AG04450 (cell line): ENCODE measurements around the gene KRT39. TPM values are rescaled to one million over a fixed set of nuclear protein-coding genes. Genes with fewer than 3 reads are reported as not detected.

Experiments
- CTCF ChIA-PET: fragments of 300-600, 350-600 bp; formaldehyde crosslinking; extraction: SDS; loops from one replicate; lab custom pipeline; 2022; ENCODE audit warnings: antibody characterized with exemption, inconsistent platforms; lab: Charles Lee
- POLR2A ChIA-PET: fragments of 350-600 bp; formaldehyde crosslinking; extraction: SDS; loops from one replicate; lab custom pipeline; 2021; ENCODE audit warnings: antibody characterized with exemption, inconsistent platforms; lab: Yijun Ruan, JAX
- DNase-seq: peaks from one replicate; pipeline ENCODE4 v3.0.0-alpha.2; 2011; ENCODE audit warnings: low read depth, low spot score
- H3K27ac ChIP-seq: one replicate; pipeline ENCODE4 v1.5.1; 2012; ENCODE audit warnings: low read depth, low read length, control low read depth
- H3K27me3 ChIP-seq: one replicate; pipeline ENCODE4 v1.6.0; 2012; ENCODE audit warnings: low read length; ENCODE audit not compliant: control insufficient read depth, insufficient read depth
- H3K4me3 ChIP-seq: 2 replicates; pipeline ENCODE4 v1.5.1; 2011; ENCODE audit warnings: mild to moderate bottlenecking, low read depth, low read length, control low read depth
- H3K9me3 ChIP-seq: 2 replicates; pipeline ENCODE4 v1.5.1; 2012; ENCODE audit warnings: low read length; ENCODE audit not compliant: control insufficient read depth, insufficient read depth
- CTCF ChIP-seq: IDR thresholded peaks from 2 replicates; pipeline ENCODE4 v1.5.1; 2011; ENCODE audit warnings: low read depth, low read length, control low read depth, inconsistent platforms
- polyA plus RNA-seq: library from polyadenylated mRNA; depleted of rRNA; stranded (reverse); fragments of >200 nt; gene quantifications from 2 replicates; pipeline ENCODE4 v1.2.3, GENCODE V29; 2011

KRT39 gene
- polyA plus RNA-seq, 1 experiment, result 0.11 TPM

- H3K9me3 ChIP-seq, result no peaks in the 10 kb centered on the region
- H3K27me3 ChIP-seq, result no peaks in the 10 kb centered on the region
- no peak for TF ChIP-seq CTCF
- no peak within 1 kb of the TSS for H3K4me3 ChIP-seq
- ChIA-PET CTCF (no interaction called here), POLR2A (no interaction called here)
- no peak within 1 kb of the TSS for H3K27ac ChIP-seq
- DNase-seq, result no peak
Measured at GRCh38 chr17:40984226-40984625, 17.5 kb upstream of the KRT39 start, which contains the start of gene KRT40. Gene KRT40 (minus strand): TSS chr17:40984326. CDS start chr17:40984273, 53 bp downstream.

GRCh38 chr17:40981115-40981514 lies 14.4 kb upstream of the KRT39 start:
- H3K27me3 ChIP-seq, result no peaks in the 10 kb centered on the region
- TF ChIP-seq CTCF, result no peak
- H3K27ac ChIP-seq, result no peak overlapping the region
- ChIA-PET POLR2A (no interaction called here), CTCF (interaction anchor here (0.7 to 1.1 kb wide), 2 partner anchors 27 to 341 kb away, joined by 3 read pairs; no protein-coding TSS in a partner anchor)
- no peak for DNase-seq
- no peaks in the 10 kb centered on the region for H3K9me3 ChIP-seq
- no peak overlapping the region for H3K4me3 ChIP-seq

GRCh38 chr17:40980596-40980995 lies 13.8 kb upstream of the KRT39 start:
- no peak for DNase-seq
- POLR2A ChIA-PET, result no interaction called here
- Histone ChIP-seq H3K9me3 (no peaks in the 10 kb centered on the region), H3K27ac (no peak overlapping the region), H3K27me3 (no peaks in the 10 kb centered on the region), H3K4me3 (no peak overlapping the region)
- no peak for TF ChIP-seq CTCF
- CTCF ChIA-PET, result interaction anchor here (0.7 to 1.1 kb wide), 2 partner anchors 28 to 342 kb away, joined by 3 read pairs; no protein-coding TSS in a partner anchor

GRCh38 chr17:40980117-40980516 lies 13.4 kb upstream of the KRT39 start:
- POLR2A ChIA-PET, result no interaction called here
- Histone ChIP-seq H3K9me3 (no peaks in the 10 kb centered on the region), H3K27ac (no peak overlapping the region), H3K27me3 (no peaks in the 10 kb centered on the region), H3K4me3 (no peak overlapping the region)
- CTCF ChIA-PET, result interaction anchor here (1.1 kb wide), 1 partner anchor 342 kb away, joined by 3 read pairs; no protein-coding TSS in a partner anchor
- no peak for DNase-seq
- TF ChIP-seq CTCF, result no peak

GRCh38 chr17:40978575-40979151 lies 11.9 kb upstream of the KRT39 start:
- no peak overlapping the region for H3K4me3 ChIP-seq
- no peak overlapping the region for H3K27ac ChIP-seq
- no peak for DNase-seq
- H3K27me3 ChIP-seq, result no peaks in the 10 kb centered on the region
- no peaks in the 10 kb centered on the region for H3K9me3 ChIP-seq
- ChIA-PET CTCF (no interaction called here), POLR2A (no interaction called here)
- no peak for TF ChIP-seq CTCF
